Amygdala (tissue), 56 donors: Measurements from ENCODE around the gene WBP1.
"Not testable (repeated sequence)": the region's sequence is repeated elsewhere in the genome, so short reads cannot be mapped to it uniquely, and the experiment has no call there.

Experiments
- DNase-seq, 56 donors: peaks; one replicate each; lab custom pipeline; 2025; lab: John Stamatoyannopoulos, UW

Gene WBP1

DNA sequence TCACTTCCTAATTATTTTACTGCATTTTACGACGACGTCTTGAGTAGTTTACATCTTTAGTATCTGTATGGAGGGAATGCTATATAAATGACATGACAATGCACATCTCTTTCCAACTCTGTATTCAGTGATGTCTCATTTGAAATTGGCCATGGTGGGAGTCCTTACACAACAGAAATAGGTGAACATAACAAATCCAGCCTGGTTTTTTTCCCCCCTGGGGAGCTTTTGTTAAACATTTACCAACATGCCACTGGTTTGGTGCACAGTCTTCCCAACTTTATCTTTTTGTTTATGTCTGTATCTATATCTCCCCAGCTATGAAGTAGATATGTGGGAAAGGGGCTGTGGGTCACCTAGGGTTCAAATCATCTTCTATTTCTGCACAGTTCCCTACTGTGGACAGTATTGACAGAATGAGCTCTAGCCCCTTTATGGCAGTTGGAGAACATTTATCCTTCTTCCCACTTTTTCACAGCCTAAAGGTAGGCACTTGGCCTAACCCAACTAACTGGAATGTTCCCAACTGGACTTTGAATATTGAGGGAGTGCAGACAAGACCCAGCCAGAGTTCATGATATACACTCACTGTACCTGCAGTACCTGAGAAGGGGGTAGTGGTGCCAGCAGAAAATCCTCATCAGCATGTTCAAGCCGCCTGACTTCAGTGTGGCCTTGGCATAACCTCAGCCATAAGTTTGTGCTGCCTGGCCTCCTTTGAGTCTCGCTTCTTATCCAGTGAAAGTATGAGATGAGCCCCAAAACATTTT lies 10.8 kb upstream of the WBP1 start:
- no peak for DNase-seq

DNA sequence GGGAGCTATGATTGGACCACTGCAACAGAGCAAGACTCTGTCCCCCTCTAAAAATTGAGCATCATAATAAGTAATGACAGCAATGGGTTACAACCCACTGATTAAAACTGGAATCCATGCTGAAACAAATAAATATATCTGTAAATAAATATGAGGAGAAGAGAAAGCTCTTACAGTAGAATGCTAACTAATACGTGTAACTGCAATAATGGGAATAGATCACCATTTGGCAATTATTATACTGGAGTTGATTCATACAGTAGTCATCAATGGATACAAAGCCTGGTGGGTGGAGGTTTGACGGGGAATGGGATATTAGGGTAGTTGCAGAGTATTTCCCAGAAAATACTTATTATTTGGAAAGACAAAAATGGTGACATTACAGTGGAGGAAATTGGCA lies 9.5 kb upstream of the WBP1 start:
- DNase-seq = no peak

- no peak for DNase-seq
Observed at GRCh38 chr2:74450570-74451190, 7.6 kb upstream of the WBP1 start.

DNA sequence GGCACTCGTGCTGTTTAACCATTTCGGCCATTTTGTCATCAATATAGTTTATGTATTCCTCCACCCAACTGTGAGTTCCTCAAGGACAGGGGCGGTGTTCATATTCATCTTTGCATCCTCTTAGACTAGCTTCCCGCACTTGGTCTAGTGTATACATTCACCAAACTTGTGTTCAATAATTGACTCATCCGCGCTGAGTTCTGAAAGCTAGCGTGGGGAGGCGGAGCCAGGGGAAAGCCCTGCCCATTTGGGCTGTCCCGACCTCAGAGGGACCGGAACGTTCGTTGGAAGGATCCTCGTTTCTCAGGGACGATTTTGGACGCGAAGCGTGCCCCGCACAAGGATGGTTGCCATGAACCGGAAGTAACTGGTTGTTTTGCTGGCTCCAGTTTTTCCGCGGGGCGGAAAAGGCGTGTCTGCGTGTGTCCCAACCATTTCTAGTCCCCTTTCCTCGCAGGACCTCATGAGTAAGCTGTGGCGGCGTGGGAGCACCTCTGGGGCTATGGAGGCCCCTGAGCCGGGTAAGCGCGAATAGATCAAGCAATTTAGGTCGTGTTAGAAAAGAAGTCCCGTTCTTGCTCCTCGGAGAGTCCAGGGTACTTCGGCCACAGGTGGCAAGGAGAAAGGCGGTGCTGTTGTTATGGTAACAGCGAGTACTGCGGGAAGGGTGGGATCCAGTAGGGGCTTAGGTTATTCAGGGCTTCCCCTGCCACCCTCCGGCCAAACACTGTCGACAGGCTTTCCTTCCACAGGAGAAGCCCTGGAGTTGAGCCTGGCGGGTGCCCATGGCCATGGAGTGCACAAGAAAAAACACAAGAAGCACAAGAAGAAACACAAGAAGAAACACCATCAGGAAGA lies 3.4 kb upstream of the WBP1 start, which contains the start of gene INO80B:
TSS of gene INO80B (plus strand) at position 434 of the 858 bp plus-strand sequence. CDS start at position 464, 30 bp downstream.
- DNase-seq = peak; percentile 79 to 99 (median 95)

DNA sequence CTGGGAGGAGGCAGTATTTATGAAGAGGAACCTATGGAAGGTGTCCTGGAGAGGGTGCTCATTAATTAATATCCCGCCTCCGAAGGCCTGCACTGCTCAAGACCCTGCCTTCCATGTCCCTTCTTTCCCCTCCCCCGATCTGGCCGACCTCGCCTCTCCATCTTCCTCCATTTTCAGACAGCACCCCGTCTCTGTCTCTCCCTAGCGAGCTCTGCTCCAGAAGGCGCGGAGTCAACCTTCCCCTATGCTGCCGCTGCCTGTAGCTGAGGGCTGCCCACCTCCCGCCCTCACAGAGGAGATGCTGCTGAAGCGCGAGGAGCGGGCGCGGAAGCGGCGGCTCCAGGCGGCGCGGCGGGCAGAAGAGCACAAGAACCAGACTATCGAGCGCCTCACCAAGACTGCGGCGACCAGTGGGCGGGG lies 1.1 kb upstream of the WBP1 start:
- DNase-seq = peak in 5 of 56 donors; percentile 43 to 63 (median 55)

- DNase-seq = peak in 21 of 56 donors; percentile 46 to 81 (median 62)
Observed at GRCh38 chr2:74457549-74458131, 598 bp upstream of the WBP1 start.

DNA sequence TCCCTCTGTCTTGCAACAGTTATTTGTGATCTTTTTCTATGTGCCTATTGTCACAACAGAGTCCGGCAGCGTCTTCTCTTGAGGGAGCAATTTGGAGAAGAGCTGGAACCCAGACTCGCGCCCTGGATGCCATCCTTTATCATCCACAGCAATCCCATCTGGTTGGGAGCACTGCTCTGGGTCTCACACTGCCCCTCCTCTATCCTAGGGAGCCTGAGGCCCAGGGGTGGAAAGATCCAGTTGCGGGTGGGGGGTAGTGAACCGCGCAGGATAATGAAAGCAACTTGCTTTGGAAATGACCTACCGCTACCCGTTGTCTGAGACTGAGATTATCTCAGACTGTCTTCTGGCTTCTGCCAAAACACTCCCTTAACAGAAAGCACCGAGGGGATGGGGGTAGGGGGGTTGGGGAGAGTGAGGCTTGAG lies 713 bp downstream of the WBP1 start:
- DNase-seq = no peak

DNA sequence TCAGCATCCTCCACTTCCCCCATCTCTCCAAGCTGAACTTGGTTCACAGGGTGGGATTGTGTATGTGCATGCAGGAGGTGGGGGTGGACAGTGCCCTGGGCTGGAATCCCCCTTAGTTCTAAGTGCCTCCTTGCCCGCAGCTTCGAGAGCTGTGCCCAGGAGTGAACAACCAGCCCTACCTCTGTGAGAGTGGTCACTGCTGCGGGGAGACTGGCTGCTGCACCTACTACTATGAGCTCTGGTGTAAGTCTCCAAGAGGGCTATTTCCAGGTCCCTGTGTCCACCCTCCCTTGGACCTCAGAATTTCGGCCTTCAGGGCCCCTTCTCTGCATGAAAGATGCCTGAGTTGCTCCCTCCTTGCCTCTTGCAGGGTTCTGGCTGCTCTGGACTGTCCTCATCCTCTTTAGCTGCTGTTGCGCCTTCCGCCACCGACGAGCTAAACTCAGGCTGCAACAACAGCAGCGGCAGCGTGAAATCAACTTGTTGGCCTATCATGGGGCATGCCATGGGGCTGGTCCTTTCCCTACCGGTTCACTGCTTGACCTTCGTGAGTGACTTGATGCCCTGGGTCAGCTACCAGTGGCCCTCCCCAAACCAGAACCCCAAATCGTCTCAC lies 1.4 kb downstream of the WBP1 start:
- not testable (repeated sequence) for DNase-seq

DNA sequence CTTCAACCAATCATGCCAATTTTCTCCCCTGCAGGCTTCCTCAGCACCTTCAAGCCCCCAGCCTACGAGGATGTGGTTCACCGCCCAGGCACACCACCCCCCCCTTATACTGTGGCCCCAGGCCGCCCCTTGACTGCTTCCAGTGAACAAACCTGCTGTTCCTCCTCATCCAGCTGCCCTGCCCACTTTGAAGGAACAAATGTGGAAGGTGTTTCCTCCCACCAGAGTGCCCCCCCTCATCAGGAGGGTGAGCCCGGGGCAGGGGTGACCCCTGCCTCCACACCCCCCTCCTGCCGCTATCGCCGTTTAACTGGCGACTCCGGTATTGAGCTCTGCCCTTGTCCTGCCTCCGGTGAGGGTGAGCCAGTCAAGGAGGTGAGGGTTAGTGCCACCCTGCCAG lies 1.9 kb downstream of the WBP1 start:
- not testable (repeated sequence) for DNase-seq

DNA sequence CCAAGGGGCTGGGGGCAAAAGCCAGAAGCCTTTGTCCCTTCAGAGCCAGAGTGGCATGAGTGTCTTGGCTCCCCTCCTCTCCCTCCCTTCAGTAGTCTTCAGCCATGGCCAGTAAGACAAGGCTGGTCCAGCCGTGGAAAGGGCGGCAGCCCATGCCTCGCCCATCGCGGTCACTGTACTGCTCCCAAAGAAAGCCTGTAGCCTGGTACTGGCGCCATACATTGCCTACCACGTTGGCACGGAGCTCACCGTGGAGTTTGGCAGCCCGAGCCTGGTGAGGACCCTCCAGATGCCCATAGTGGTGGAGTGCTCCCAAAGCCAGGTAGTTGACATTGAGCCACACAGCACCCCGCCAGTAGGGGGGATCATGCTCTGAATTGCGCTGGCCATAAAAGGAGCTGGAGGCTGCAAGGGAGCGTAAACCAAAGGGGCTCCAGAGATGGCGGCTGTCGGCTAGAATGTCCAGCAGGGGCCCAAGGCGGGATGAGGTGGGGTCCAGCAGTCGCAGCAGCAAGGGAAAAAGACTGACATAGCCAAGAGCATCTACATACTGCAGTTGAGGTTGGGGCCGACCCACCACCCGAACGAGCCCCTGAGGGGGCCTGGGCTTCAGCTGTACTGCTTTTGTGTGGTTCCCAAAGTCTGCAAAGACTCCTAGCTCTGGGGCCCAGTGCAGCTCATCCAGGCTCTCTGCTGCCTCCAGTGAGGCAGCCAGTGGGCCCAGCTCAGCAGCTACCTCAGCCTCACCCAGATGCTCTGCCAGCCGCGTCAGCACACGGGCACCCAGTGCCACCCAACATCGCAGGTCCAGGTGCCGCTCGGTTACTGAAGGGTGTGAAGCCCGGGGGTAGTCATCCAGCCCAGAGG lies 3.2 kb downstream of the WBP1 start:
- no peak for DNase-seq

- no peak for DNase-seq
Observed at GRCh38 chr2:74462054-74462785, 4.0 kb downstream of the WBP1 start.

DNA sequence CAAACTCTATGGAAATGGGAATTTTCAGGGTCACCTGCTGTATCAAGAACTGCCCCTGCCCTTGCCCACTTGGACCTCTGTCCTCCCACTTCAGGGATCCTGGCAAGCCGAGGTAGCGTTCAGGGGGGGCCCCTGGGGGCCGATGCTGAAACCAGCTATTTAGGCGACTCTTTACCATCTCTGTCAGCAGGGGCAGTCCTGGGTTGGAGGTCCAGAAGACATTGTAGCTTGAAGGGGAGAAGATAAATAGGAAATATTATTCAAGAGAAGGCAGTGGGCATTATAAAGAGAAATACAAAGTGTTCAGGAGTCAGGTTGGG lies 4.5 kb downstream of the WBP1 start:
- DNase-seq = no peak

GRCh38 chr2:74464406-74464805 lies 6.2 kb downstream of the WBP1 start:
- no peak for DNase-seq

DNA sequence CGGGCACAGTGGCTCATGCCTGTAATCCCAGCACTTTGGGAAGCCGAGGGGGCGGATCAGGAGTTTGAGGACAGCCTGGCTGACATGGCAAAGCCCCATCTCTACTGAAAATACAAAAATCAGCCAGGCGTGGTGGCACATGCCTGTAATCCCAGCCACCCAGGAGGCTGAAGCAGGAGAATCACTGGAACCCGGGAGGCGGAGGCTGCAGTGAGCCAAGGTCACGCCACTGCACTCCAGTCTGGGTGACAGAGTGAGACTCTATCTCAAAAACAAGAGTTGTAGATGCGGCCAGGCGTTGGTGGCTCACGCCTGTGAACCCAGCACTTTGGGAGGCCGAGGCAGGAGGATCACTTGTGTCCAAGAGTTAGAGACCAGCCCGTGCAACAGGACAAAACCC lies 12.5 kb downstream of the WBP1 start:
- DNase-seq = not testable (repeated sequence)

- no peak for DNase-seq
Observed at GRCh38 chr2:74471332-74472065, 13.3 kb downstream of the WBP1 start.

GRCh38 chr2:74472086-74472944 lies 14.1 kb downstream of the WBP1 start, which contains the start of gene MRPL53:
MRPL53 (minus strand) TSS chr2:74472680; CDS start chr2:74472660, 20 bp downstream.
- DNase-seq = peak; percentile 37 to 95 (median 88)

GRCh38 chr2:74472945-74473258 lies 14.7 kb downstream of the WBP1 start:
- DNase-seq = no peak
